ENCODE measurements around the gene ZMIZ1. TPM values are rescaled to one million over a fixed set of nuclear protein-coding genes. Genes with fewer than 3 reads are reported as not detected.

ZMIZ1 gene
- total RNA-seq, 2 donors from 2014 or later: 27.2 to 42.2 TPM

DNA sequence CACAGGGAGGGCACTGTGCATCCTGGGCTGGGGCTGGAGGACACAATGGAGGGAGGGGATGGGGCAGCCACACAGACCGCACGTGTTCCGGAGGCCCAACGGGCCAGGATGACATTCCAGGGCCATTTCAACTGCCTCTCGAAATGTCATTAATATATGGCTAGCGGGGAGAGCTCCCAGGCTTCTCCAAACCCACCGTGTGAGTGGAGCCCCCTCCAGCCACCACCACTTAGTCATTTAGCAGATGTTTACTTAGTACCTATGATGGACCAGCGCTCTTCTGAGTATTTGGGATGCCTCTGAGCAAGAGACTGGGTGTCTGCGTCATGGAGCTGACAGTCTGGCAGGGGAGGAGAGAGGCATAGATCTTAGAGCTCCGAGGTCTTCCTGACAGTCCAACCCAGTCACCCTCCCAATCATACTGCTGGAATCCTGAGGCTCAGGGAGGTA lies 107.3 kb downstream of the ZMIZ1 start:
- Histone ChIP-seq H3K4me3 (no peak overlapping the region), H3K27ac (peak overlapping the region; percentile 37 to 65 (median 44)), H3K9me3 (no peaks in the 10 kb centered on the region), H3K36me3 (replicated peaks in 1 of 2; ENCODE audit: insufficient read depth in 1 of 2, low read depth in 2 of 2) (no peaks in the 10 kb centered on the region), H3K27me3 (no peaks in the 10 kb centered on the region), H3K4me1 (peaks cover 41% of the 10 kb centered on the region)
- TF ChIP-seq, protein P1, sequence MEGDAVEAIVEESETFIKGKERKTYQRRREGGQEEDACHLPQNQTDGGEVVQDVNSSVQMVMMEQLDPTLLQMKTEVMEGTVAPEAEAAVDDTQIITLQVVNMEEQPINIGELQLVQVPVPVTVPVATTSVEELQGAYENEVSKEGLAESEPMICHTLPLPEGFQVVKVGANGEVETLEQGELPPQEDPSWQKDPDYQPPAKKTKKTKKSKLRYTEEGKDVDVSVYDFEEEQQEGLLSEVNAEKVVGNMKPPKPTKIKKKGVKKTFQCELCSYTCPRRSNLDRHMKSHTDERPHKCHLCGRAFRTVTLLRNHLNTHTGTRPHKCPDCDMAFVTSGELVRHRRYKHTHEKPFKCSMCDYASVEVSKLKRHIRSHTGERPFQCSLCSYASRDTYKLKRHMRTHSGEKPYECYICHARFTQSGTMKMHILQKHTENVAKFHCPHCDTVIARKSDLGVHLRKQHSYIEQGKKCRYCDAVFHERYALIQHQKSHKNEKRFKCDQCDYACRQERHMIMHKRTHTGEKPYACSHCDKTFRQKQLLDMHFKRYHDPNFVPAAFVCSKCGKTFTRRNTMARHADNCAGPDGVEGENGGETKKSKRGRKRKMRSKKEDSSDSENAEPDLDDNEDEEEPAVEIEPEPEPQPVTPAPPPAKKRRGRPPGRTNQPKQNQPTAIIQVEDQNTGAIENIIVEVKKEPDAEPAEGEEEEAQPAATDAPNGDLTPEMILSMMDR (IDR thresholded peaks at IDR 0.05): no peak
- TF ChIP-seq POLR2A (IDR thresholded peaks at IDR 0.05): no peak
- DNase-seq (no peak), ATAC-seq (no peak)
- WGBS, 2 donors: 62 to 82% methylated on average over 10 of the region's 10 CpGs
- intact Hi-C loops (cut with DNase I): no loop called here

DNA sequence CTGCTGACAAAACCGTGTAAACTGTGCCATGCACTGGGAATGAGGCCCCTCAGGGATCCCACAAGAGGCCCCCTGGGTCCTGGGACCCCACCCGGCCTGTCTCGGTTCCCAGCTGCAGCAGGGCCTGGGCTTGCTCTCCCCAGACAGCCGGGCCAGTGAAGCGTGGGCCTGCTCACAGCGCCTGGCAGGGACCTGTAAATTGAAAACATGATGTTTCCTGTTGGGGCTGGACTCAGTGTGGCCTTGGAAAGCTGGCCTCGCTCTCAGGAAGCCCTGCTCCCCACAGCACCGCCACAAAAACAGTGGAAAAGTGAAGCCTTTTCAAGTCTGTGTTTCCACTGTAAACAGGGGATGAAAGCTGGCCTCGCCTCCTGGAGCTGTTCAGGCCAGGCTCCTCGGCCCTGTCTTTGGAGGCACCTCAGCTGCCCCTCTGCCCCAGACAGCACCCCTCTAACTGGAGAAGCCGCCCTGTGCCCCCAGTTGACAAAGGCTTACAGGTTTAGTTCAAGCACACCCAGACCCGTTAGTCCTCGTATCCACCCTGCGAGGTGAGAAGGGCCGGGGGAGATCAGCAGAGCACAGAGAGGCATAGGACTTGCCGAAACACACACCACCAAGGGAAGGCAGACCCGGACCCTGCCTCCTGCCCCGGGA lies 108.3 kb downstream of the ZMIZ1 start:
- H3K36me3 ChIP-seq (replicated peaks in 1 of 2; ENCODE audit: insufficient read depth in 1 of 2, low read depth in 2 of 2): no peaks in the 10 kb centered on the region
- ATAC-seq (peak; percentile 45), DNase-seq (peak in 3 of 4 donors; percentile 44 to 53 (median 47))
- intact Hi-C loops (cut with DNase I): no loop called here
- peaks cover 51% of the 10 kb centered on the region for H3K4me1 ChIP-seq
- peak overlapping the region in 3 of 4 donors; percentile 37 to 65 (median 46) for H3K27ac ChIP-seq
- H3K27me3 ChIP-seq: no peaks in the 10 kb centered on the region
- WGBS, 2 donors: 61 to 70% methylated on average over 9 to 14 of the region's 18 CpGs
- TF ChIP-seq, protein P1 (IDR thresholded peaks at IDR 0.05): no peak
- no peak for TF ChIP-seq POLR2A (IDR thresholded peaks at IDR 0.05)
- no peak overlapping the region for H3K4me3 ChIP-seq
- no peaks in the 10 kb centered on the region for H3K9me3 ChIP-seq

DNA sequence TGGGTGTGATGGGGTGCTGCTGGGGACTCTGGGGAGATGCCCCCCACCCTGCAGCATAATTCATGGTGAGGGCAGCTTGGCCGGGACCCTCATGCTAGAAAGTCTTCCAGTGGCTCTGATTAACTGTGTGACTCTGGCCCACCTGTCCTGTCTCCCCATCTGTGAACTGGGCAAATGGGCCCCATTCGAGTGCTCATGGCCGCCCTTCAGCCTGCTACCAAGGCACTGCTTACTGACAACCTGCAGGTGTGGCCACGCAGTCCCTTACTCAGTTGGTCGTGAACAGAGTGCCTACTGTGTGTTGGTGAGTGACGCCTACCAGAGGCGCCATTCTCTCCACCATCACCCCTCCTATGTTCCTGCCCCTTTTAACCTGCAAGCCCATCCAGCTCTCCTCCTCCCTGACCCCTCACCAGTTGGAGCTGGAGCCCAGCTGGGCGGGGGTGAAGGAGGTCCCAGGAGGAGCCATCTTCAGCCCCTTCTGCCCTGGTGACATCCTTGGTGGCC lies 109.4 kb downstream of the ZMIZ1 start:
- TF ChIP-seq, protein P1 (IDR thresholded peaks at IDR 0.05): no peak
- no peak for TF ChIP-seq POLR2A (IDR thresholded peaks at IDR 0.05)

DNA sequence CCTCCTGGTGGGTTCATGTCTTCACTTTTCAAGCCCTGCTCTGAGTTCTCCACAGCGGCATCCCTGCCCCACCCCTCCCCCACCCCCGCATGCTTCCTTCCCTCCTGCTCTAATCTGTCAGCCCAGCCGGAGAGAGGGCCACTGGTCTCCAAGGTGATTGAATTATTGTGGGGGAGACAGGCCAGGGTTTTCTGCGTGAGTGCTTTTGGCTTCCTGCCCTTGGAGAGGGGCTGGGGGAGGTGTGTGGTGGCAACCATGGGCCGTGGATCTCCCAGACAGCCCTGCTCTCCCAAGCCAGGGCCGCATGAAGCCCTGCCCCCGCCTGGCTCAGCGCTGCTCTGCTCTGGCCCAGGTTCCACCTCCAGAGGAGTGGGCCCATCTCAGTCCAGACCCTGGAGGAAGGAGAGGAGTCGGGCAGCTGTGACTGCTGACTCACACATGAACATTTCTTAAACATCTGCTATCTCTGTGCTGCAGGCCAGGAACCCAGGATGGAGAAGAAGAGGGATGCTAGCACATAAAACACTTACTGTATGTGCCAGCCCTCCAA lies 109.9 kb downstream of the ZMIZ1 start:
- Histone ChIP-seq H3K27ac (peak overlapping the region in 3 of 4 donors; percentile 20 to 83 (median 29)), H3K4me1 (peaks cover 67% of the 10 kb centered on the region), H3K36me3 (replicated peaks in 1 of 2; ENCODE audit: insufficient read depth in 1 of 2, low read depth in 2 of 2) (no peaks in the 10 kb centered on the region), H3K9me3 (no peaks in the 10 kb centered on the region), H3K27me3 (no peaks in the 10 kb centered on the region), H3K4me3 (no peak overlapping the region)
- ATAC-seq: no peak
- no peak for DNase-seq
- TF ChIP-seq POLR2A (IDR thresholded peaks at IDR 0.05): no peak
- TF ChIP-seq, protein P1 (IDR thresholded peaks at IDR 0.05): no peak
- WGBS, 2 donors: 51 to 76% methylated on average over 3 to 9 of the region's 9 CpGs
- intact Hi-C loops (cut with DNase I): no loop called here

More for the DNA sequence above, 109.4 kb downstream of the ZMIZ1 start:
- ATAC-seq (no peak), DNase-seq (no peak)
- Histone ChIP-seq H3K36me3 (replicated peaks in 1 of 2; ENCODE audit: insufficient read depth in 1 of 2, low read depth in 2 of 2) (no peaks in the 10 kb centered on the region), H3K27me3 (no peaks in the 10 kb centered on the region), H3K27ac (peak overlapping the region in 2 of 4 donors; percentile 20 to 29), H3K9me3 (no peaks in the 10 kb centered on the region), H3K4me3 (no peak overlapping the region), H3K4me1 (peaks cover 61% of the 10 kb centered on the region)
- WGBS, 2 donors: 82 to 97% methylated on average over 5 to 8 of the region's 8 CpGs
- intact Hi-C loops (cut with DNase I): no loop called here

All from body of pancreas (tissue), 4 donors.